HepG2 (cell line): ENCODE results near the gene PLEKHD1. TPM values are rescaled to one million over a fixed set of nuclear protein-coding genes. Genes with fewer than 3 reads are reported as not detected.

Experiments used
- ATAC-seq: fragments of 200-7000 bp; cut with Tn5 transposase; 3 replicates; pipeline ENCODE4 v1.9.1; 2020; ENCODE audit warnings: mild to moderate bottlenecking, moderate library complexity
- BruUV-seq: library from RNA; stranded (reverse); fragments of 400-500 nt; replicated peaks from 2 replicates; lab custom pipeline; 2021; lab: Mats Ljungman, UMichigan
- CTCF ChIA-PET: fragments of 300-600 bp; formaldehyde crosslinking; extraction: SDS; loops from one replicate; lab custom pipeline; 2021; ENCODE audit warnings: low total read pairs, inconsistent platforms, low intra/inter-chr PET ratio; lab: Yijun Ruan, JAX
- POLR2A ChIA-PET: fragments of 350-600 bp; sonication (Branson Sonifier 250); formaldehyde crosslinking; loops from one replicate; lab custom pipeline; 2020; ENCODE audit warnings: antibody characterized with exemption, inconsistent platforms; lab: Yijun Ruan, JAX
- DNase-seq: peaks from one replicate; pipeline ENCODE4 v3.0.0-alpha.2; 2015; ENCODE audit warnings: low spot score
- FAIRE-seq: peaks from 3 replicates; lab custom pipeline; 2011; peaks lifted over from hg19 to GRCh38; lab: Jason Lieb, UNC
- H2AFZ ChIP-seq: one replicate; pipeline ENCODE4 v1.6.1; 2011; ENCODE audit warnings: low read length, inconsistent platforms
- H3K27ac ChIP-seq: fragments of 300-600 bp; 3 replicates; pipeline ENCODE4 v1.8.0; 2011; ENCODE audit warnings: mixed run types, mild to moderate bottlenecking, mixed read lengths, low read length, inconsistent platforms; ENCODE audit not compliant: insufficient read depth; ENCODE audit errors: extremely low read length
- H3K27me3 ChIP-seq, 2 experiments: fragments of 200-600 bp in 1 of 2; 2 replicates in 1 of 2; 3 replicates in 1 of 2; pipeline versions ENCODE4 v1.6.0 to v1.8.0; 2011; ENCODE audit warnings: low read length in 2 of 2, mild to moderate bottlenecking in 2 of 2, moderate library complexity in 2 of 2, inconsistent platforms in 1 of 2; ENCODE audit not compliant: insufficient read depth in 2 of 2, control insufficient read depth in 1 of 2
- H3K36me3 ChIP-seq, 2 experiments: fragments of 200-600 bp in 1 of 2; replicated peaks in 1 of 2; 2 replicates in 1 of 2; 3 replicates in 1 of 2; pipeline versions ENCODE4 v1.5.1 to v1.8.0; 2011; ENCODE audit warnings: low read length in 2 of 2, inconsistent platforms in 1 of 2; ENCODE audit not compliant: insufficient read depth in 2 of 2, control insufficient read depth in 1 of 2
- H3K4me1 ChIP-seq: 2 replicates; pipeline ENCODE4 v1.5.1; 2012; ENCODE audit warnings: low read length, inconsistent platforms; ENCODE audit not compliant: insufficient read depth
- H3K4me2 ChIP-seq: 2 replicates; pipeline ENCODE4 v1.6.0; 2011; ENCODE audit warnings: low read depth, low read length, inconsistent platforms
- H3K4me3 ChIP-seq, 3 experiments: fragments of 200-600 bp in 1 of 3; sonication (generic), shearing (Covaris generic) in 1 of 3; replicated peaks in 1 of 3; 2 replicates each; pipeline ENCODE4 v1.5.1; 2011 to 2016; ENCODE audit warnings: low read length in 3 of 3, inconsistent platforms in 2 of 3, low read depth in 2 of 3, mild to moderate bottlenecking in 2 of 3, control low read depth in 1 of 3, mixed read lengths in 1 of 3; ENCODE audit not compliant: insufficient read depth in 1 of 3
- H3K79me2 ChIP-seq: one replicate; pipeline ENCODE4 v1.6.1; 2011; ENCODE audit warnings: low read length, inconsistent platforms; ENCODE audit not compliant: insufficient read depth
- H3K9ac ChIP-seq: 2 replicates; pipeline ENCODE4 v1.6.0; 2011; ENCODE audit warnings: mild to moderate bottlenecking, low read depth, low read length, inconsistent platforms; ENCODE audit not compliant: insufficient read depth
- H3K9me3 ChIP-seq: 2 replicates; pipeline ENCODE4 v1.5.1; 2012; ENCODE audit warnings: mild to moderate bottlenecking, low read length
- H4K20me1 ChIP-seq: 2 replicates; pipeline ENCODE4 v1.6.0; 2011; ENCODE audit warnings: inconsistent platforms, mild to moderate bottlenecking, low read length, moderate library complexity; ENCODE audit not compliant: insufficient read depth
- ELF1 ChIP-seq: sonication (generic); formaldehyde crosslinking; IDR thresholded peaks from 2 replicates; pipeline ENCODE4 v1.4.0; 2020; ENCODE audit warnings: missing genetic modification reagents
- FOSL2 ChIP-seq: sonication (generic); formaldehyde crosslinking; IDR thresholded peaks from 2 replicates; pipeline ENCODE4 v1.4.0; 2020; ENCODE audit warnings: missing genetic modification reagents
- FOXP1 ChIP-seq, 2 experiments: fragments of 450-650 bp in 1 of 2; IDR thresholded peaks; 2 replicates each; pipeline ENCODE4 v1.6.1; 2017 to 2018; ENCODE audit warnings: antibody characterized with exemption in 1 of 2
- HNF4A ChIP-seq: sonication (generic); formaldehyde crosslinking; IDR thresholded peaks from 2 replicates; pipeline ENCODE4 v1.4.0; 2020; ENCODE audit warnings: missing genetic modification reagents
- HOXA3 ChIP-seq: sonication (generic); formaldehyde crosslinking; IDR thresholded peaks from 2 replicates; pipeline ENCODE4 v1.5.0; 2020; ENCODE audit warnings: missing genetic modification reagents
- KAT7 ChIP-seq: IDR thresholded peaks from 2 replicates; pipeline ENCODE4 v1.6.1; 2018; ENCODE audit warnings: borderline replicate concordance, missing compliant biosample characterization
- KAT8 ChIP-seq: IDR thresholded peaks from 2 replicates; pipeline ENCODE4 v1.6.1; 2016; ENCODE audit warnings: missing genetic modification reagents, missing compliant biosample characterization
- SATB2 ChIP-seq: sonication (generic); formaldehyde crosslinking; IDR thresholded peaks from 2 replicates; pipeline ENCODE4 v1.5.0; 2020; ENCODE audit warnings: missing genetic modification reagents
- SMAD3 ChIP-seq: sonication (generic); formaldehyde crosslinking; IDR thresholded peaks from 2 replicates; pipeline ENCODE4 v1.4.0; 2020; ENCODE audit warnings: missing genetic modification reagents
- TBP ChIP-seq: sonication (generic); formaldehyde crosslinking; IDR thresholded peaks from 2 replicates; pipeline ENCODE4 v1.5.0; 2020; ENCODE audit warnings: missing genetic modification reagents
- WIZ ChIP-seq: sonication (generic); formaldehyde crosslinking; IDR thresholded peaks from 2 replicates; pipeline ENCODE4 v1.5.1; 2020; ENCODE audit warnings: mild to moderate bottlenecking, missing genetic modification reagents
- ZBTB21 ChIP-seq: sonication (generic); formaldehyde crosslinking; IDR thresholded peaks from 2 replicates; pipeline ENCODE4 v1.4.0; 2020; ENCODE audit warnings: missing genetic modification reagents
- ZNF343 ChIP-seq: sonication (generic); formaldehyde crosslinking; IDR thresholded peaks from 2 replicates; pipeline ENCODE4 v1.4.0; 2020; ENCODE audit warnings: mild to moderate bottlenecking, missing genetic modification reagents
- ZNF383 ChIP-seq: sonication (generic); formaldehyde crosslinking; IDR thresholded peaks from 2 replicates; pipeline ENCODE4 v1.4.0; 2020; ENCODE audit warnings: missing genetic modification reagents, mild to moderate bottlenecking, borderline replicate concordance
- ZNF768 ChIP-seq: sonication (generic); formaldehyde crosslinking; IDR thresholded peaks from 2 replicates; pipeline ENCODE4 v1.4.0; 2020; ENCODE audit warnings: missing genetic modification reagents
- WGBS: methylation state at CpG from one replicate; pipeline ENCODE4 v1.1.6; 2017; ENCODE audit warnings: low lambda C conversion rate; 5-methylcytosine and 5-hydroxymethylcytosine counted together
- in situ Hi-C: cut with HindIII; loops from 2 replicates; pipeline ENCODE4 v1.10.0; 2017; ENCODE audit warnings: low pct_unique_long_range_greater_than_20kb; ENCODE audit not compliant: extremely low pct_ligation_motif_present
- intact Hi-C: fragments of 100-400 bp; cut with micrococcal nuclease; formaldehyde crosslinking; loops from one replicate; pipeline ENCODE4 v1.10.0; 2022; ENCODE audit not compliant: unreplicated experiment
- polyA plus RNA-seq, 8 experiments: library from polyadenylated mRNA; depleted of rRNA in 3 of 8; stranded (reverse) in 7 of 8; unstranded in 1 of 8; fragments of >200 nt; fragmentation: Illumina TruSeq in 4 of 8; extraction: Trizol in 4 of 8; gene quantifications; 2 replicates each; pipeline versions ENCODE4 v1.2.1 to v1.2.3, GENCODE V29; 2011 to 2016; ENCODE audit warnings: low read depth in 4 of 8, missing spikeins in 1 of 8, mixed read lengths in 1 of 8; ENCODE audit not compliant: insufficient read depth in 1 of 8
- total RNA-seq, 5 experiments: library from RNA; depleted of rRNA; stranded (reverse); fragments of >200 nt; fragmentation: Illumina TruSeq; extraction: Trizol; gene quantifications; 2 replicates each; pipeline ENCODE4 v1.2.3, GENCODE V29; 2016; ENCODE audit warnings: low read depth in 1 of 5
- TF ChIP-seq, protein P1 (sequence below): sonication (generic); formaldehyde crosslinking; IDR thresholded peaks from 2 replicates; pipeline ENCODE4 v1.4.0; 2020; ENCODE audit warnings: missing genetic modification reagents
- TF ChIP-seq, protein P2 (sequence below): sonication (generic); formaldehyde crosslinking; IDR thresholded peaks from 2 replicates; pipeline ENCODE4 v1.5.1; 2020; ENCODE audit warnings: missing genetic modification reagents, mild to moderate bottlenecking, borderline replicate concordance

PLEKHD1 gene
- total and polyA plus RNA-seq, 2 of the 13 experiments (the other 11 are each of a cell fraction or from before 2014, with no cell fraction given): 0.01 TPM; not detected in 1

DNA sequence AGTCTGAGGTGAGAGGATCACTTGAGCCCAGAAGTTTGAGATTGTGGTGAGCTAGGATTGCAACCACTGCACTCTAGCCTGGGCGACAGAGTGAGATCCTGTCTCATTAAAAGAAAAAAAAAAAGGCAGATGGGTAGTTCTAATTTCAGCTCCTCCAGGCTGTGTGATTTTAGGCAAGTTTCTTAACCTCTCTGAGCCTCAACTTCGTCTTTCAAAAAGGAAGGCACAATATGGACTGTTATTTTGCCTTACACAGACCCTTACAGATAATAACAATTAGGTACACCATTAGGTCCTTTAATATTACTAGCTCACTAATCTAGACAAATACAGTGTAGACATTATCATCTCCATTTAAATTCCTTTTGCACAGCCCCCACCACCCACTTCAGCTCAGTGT, 94.9 kb downstream of the PLEKHD1 start:
- H3K9ac ChIP-seq: no peak overlapping the region
- no peaks in the 10 kb centered on the region for H3K79me2 ChIP-seq
- FAIRE-seq (no peak), ATAC-seq (no peak), DNase-seq (no peak)
- H2AFZ ChIP-seq: no peak overlapping the region
- H3K27ac ChIP-seq: peak overlapping the region; percentile 47
- TF ChIP-seq ZNF768 (CRISPR knock-in tag) (peak; percentile 80; the same call in 1 of the 2 replicates), FOXP1 (IDR thresholded peaks at IDR 0.05) (no peak), FOXP1 (CRISPR knock-in tag; IDR thresholded peaks at IDR 0.05) (no peak)
- peaks cover 0 to 25% of the 10 kb centered on the region in 2 experiments; a peak in 2 of 5 replicates for H3K27me3 ChIP-seq
- no TSS peak for BruUV-seq
- ChIA-PET POLR2A (interaction anchor here (1.0 to 1.4 kb wide), 2 partner anchors 29 to 187 kb away, joined by 3 to 5 read pairs; partner anchors contain the start of gene SRSF5), CTCF (no interaction called here)
- H3K4me3 ChIP-seq: no peak overlapping the region
- intact Hi-C loops (no loop called here), in situ Hi-C loops (loop anchor here (25.0 kb wide), 2 partner anchors 433 to 733 kb away; no protein-coding TSS in a partner anchor)
- H4K20me1 ChIP-seq: no peaks in the 10 kb centered on the region
- peak overlapping the region; percentile 41 for H3K4me2 ChIP-seq
- 44% methylated on average over 2 of the region's 2 CpGs for WGBS
- peaks cover 19% of the 10 kb centered on the region for H3K4me1 ChIP-seq
- no peaks in the 10 kb centered on the region for H3K36me3 ChIP-seq
- H3K9me3 ChIP-seq: no peaks in the 10 kb centered on the region

DNA sequence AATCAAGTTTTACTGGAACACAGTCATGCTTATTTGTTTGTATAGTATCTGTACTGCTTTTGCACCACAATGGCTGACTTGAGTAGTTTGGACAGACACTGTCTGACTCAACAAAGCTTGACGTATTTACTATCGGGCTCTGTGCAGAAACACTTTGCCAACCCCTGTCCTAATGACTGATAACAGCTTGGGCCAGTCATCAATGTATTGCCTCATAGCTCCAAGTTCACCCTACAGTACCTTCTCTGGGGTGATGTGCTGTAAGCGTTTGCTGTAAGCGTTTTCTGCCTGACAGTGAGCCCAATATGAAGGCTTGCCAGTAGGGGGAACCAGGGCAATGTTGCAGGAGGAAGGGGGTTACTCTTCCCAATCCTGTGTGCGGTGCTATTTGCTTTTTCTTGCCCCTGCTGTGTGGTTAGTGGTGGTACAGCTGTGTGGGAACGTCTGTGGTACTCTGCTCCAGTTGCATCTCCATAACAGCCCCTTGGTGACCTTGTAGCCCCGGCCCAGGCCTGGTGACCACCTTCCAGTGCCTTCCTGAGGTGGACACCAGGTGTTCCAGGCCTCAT, 95.6 kb downstream of the PLEKHD1 start:
- ChIA-PET CTCF (interaction anchor here (1.2 kb wide), 1 partner anchor 147 kb away, joined by 6 read pairs; no protein-coding TSS in a partner anchor), POLR2A (interaction anchor here (1.0 to 1.4 kb wide), 4 partner anchors 28 to 308 kb away, joined by 3 to 5 read pairs (median 4); partner anchors contain the start of genes ERH, SLC39A9 and SRSF5)
- Histone ChIP-seq H4K20me1 (no peaks in the 10 kb centered on the region), H3K4me3 (no peak overlapping the region), H3K27ac (peak overlapping the region; percentile 47), H3K4me1 (peaks cover 17% of the 10 kb centered on the region), H2AFZ (no peak overlapping the region), H3K4me2 (peak overlapping the region; percentile 41), H3K9ac (no peak overlapping the region), H3K9me3 (no peaks in the 10 kb centered on the region), H3K36me3 (no peaks in the 10 kb centered on the region), H3K79me2 (no peaks in the 10 kb centered on the region), H3K27me3 (peaks cover 0 to 21% of the 10 kb centered on the region in 2 experiments; a peak in 2 of 5 replicates)
- ATAC-seq: peak; percentile 97
- in situ Hi-C loops: loop anchor here (10.0 to 25.0 kb wide), 3 partner anchors 145 to 732 kb away; no protein-coding TSS in a partner anchor
- WGBS: 0% methylated on average over 7 of the region's 7 CpGs
- peak; percentile 99 for FAIRE-seq
- intact Hi-C loops: loop anchor here (1.0 to 2.0 kb wide), 2 partner anchors 23 to 738 kb away; no protein-coding TSS in a partner anchor
- DNase-seq: peak; percentile 95
- BruUV-seq: no TSS peak
- TF ChIP-seq HOXA3 (CRISPR knock-in tag) (peak; percentile 79), SMAD3 (CRISPR knock-in tag) (peak; percentile 47; the same call in 1 of the 2 replicates), KAT8 (0 out of 2 replicates have a peak, but pooled peaks have one; percentile 19), TBP (no peak), ZBTB21 (CRISPR knock-in tag) (peak; percentile 89), KAT7 (CRISPR knock-in tag) (no peak), ELF1 (CRISPR knock-in tag) (no peak), HNF4A (CRISPR knock-in tag) (peak; percentile 88), WIZ (CRISPR knock-in tag) (peak; percentile 73; the same call in 1 of the 2 replicates), ZNF383 (CRISPR knock-in tag) (no peak), FOSL2 (CRISPR knock-in tag) (peak; percentile 96), ZNF343 (CRISPR knock-in tag) (no peak), SATB2 (CRISPR knock-in tag) (no peak)
- TF ChIP-seq, protein P1, sequence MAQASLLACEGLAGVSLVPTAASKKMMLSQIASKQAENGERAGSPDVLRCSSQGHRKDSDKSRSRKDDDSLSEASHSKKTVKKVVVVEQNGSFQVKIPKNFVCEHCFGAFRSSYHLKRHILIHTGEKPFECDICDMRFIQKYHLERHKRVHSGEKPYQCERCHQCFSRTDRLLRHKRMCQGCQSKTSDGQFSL (CRISPR knock-in tag): no peak
- TF ChIP-seq, protein P2, sequence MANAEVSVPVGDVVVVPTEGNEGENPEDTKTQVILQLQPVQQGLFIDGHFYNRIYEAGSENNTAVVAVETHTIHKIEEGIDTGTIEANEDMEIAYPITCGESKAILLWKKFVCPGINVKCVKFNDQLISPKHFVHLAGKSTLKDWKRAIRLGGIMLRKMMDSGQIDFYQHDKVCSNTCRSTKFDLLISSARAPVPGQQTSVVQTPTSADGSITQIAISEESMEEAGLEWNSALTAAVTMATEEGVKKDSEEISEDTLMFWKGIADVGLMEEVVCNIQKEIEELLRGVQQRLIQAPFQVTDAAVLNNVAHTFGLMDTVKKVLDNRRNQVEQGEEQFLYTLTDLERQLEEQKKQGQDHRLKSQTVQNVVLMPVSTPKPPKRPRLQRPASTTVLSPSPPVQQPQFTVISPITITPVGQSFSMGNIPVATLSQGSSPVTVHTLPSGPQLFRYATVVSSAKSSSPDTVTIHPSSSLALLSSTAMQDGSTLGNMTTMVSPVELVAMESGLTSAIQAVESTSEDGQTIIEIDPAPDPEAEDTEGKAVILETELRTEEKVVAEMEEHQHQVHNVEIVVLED (CRISPR knock-in tag): peak; percentile 31; the same call in 1 of the 2 replicates
